GM23338 (cell line): Measurements from ENCODE around the gene PSMD6. TPM values are rescaled to one million over a fixed set of nuclear protein-coding genes. Genes with fewer than 3 reads are reported as not detected.

Source experiments
- ATAC-seq: fragments of 200-7000 bp; cut with Tn5 transposase; 3 replicates; pipeline ENCODE4 v1.9.1; 2020
- DNase-seq: peaks from one replicate; pipeline ENCODE4 v3.0.0-alpha.2; 2015; ENCODE audit warnings: low spot score
- H2AFZ ChIP-seq: fragments of 200-600 bp; sonication (generic); 2 replicates; pipeline ENCODE4 v1.8.0; 2016; ENCODE audit warnings: antibody characterized with exemption, mild to moderate bottlenecking, moderate library complexity
- H3F3A ChIP-seq: fragments of 200-600 bp; sonication (generic); replicated peaks from 2 replicates; pipeline ENCODE4 v1.8.0; 2017; ENCODE audit warnings: antibody characterized with exemption, mixed run types, low read depth
- H3K27ac ChIP-seq: fragments of 200-600 bp; sonication (generic); 2 replicates; pipeline ENCODE4 v1.6.1; 2016; ENCODE audit warnings: low read depth
- H3K27me3 ChIP-seq: fragments of 200-600 bp; sonication (generic); 2 replicates; pipeline ENCODE4 v1.8.0; 2016; ENCODE audit warnings: mild to moderate bottlenecking, mixed run types, moderate library complexity; ENCODE audit not compliant: insufficient read depth
- H3K36me3 ChIP-seq: fragments of 200-600 bp; sonication (generic); 2 replicates; pipeline ENCODE4 v1.8.0; 2016; ENCODE audit warnings: mild to moderate bottlenecking; ENCODE audit not compliant: insufficient read depth
- H3K4me1 ChIP-seq: fragments of 200-600 bp; sonication (generic); 2 replicates; pipeline ENCODE4 v1.8.0; 2016; ENCODE audit warnings: mild to moderate bottlenecking, moderate library complexity; ENCODE audit not compliant: insufficient read depth
- H3K4me2 ChIP-seq: fragments of 200-600 bp; sonication (generic); 2 replicates; pipeline ENCODE4 v1.7.1; 2017; ENCODE audit warnings: mixed run types
- H3K4me3 ChIP-seq: fragments of 200-600 bp; sonication (generic); 2 replicates; pipeline ENCODE4 v1.6.1; 2016; ENCODE audit warnings: mixed run types
- H3K79me2 ChIP-seq: fragments of 200-600 bp; sonication (generic); replicated peaks from 2 replicates; pipeline ENCODE4 v1.8.0; 2017; ENCODE audit warnings: mild to moderate bottlenecking; ENCODE audit not compliant: insufficient read depth
- H3K9me2 ChIP-seq: fragments of 200-600 bp; sonication (generic); 2 replicates; pipeline ENCODE4 v1.8.0; 2017; ENCODE audit not compliant: insufficient read depth
- H4K20me1 ChIP-seq: fragments of 200-600 bp; sonication (generic); replicated peaks from 2 replicates; pipeline ENCODE4 v1.8.0; 2017; ENCODE audit warnings: mild to moderate bottlenecking; ENCODE audit not compliant: insufficient read depth
- H3K27ac Mint-ChIP-seq: 2 replicates; pipeline ENCODE4 v1.8.0; 2020; ENCODE audit warnings: inconsistent platforms, mild to moderate bottlenecking, moderate library complexity, mixed read lengths
- H3K27me3 Mint-ChIP-seq: 3 replicates; pipeline ENCODE4 v1.8.0; 2022; ENCODE audit warnings: low read depth, mild to moderate bottlenecking, moderate library complexity, mixed read lengths, inconsistent platforms; ENCODE audit not compliant: insufficient read depth, poor library complexity
- H3K36me3 Mint-ChIP-seq: 3 replicates; pipeline ENCODE4 v1.8.0; 2021; ENCODE audit warnings: low read depth, mild to moderate bottlenecking, inconsistent platforms, moderate library complexity, mixed read lengths
- H3K4me1 Mint-ChIP-seq: 3 replicates; pipeline ENCODE4 v1.8.0; 2020; ENCODE audit warnings: mild to moderate bottlenecking, inconsistent platforms, mixed read lengths
- H3K4me3 Mint-ChIP-seq: 3 replicates; pipeline ENCODE4 v1.8.0; 2021; ENCODE audit warnings: moderate library complexity, mild to moderate bottlenecking, inconsistent platforms, mixed read lengths
- H3K9me3 Mint-ChIP-seq: 3 replicates; pipeline ENCODE4 v1.8.0; 2020; ENCODE audit warnings: moderate library complexity, mild to moderate bottlenecking, inconsistent platforms, mixed read lengths
- CREB1 ChIP-seq: fragments of 250-450 bp; sonication (Bioruptor Pico); IDR thresholded peaks from 2 replicates; pipeline ENCODE4 v1.5.0; 2020; ENCODE audit warnings: low read depth, mild to moderate bottlenecking, moderate library complexity
- EZH2 ChIP-seq: fragments of 200-600 bp; sonication (generic); IDR thresholded peaks from one replicate; pipeline ENCODE4 v1.8.0; 2017; ENCODE audit warnings: antibody characterized with exemption, mild to moderate bottlenecking, low read depth; ENCODE audit not compliant: unreplicated experiment
- EZH2phosphoT487 ChIP-seq: fragments of 200-600 bp; sonication (generic); IDR thresholded peaks from one replicate; pipeline ENCODE4 v1.8.1; 2018; ENCODE audit warnings: antibody characterized with exemption; ENCODE audit not compliant: unreplicated experiment
- POLR2AphosphoS5 ChIP-seq: IDR thresholded peaks from 2 replicates; pipeline ENCODE4 v1.6.1; 2016; ENCODE audit warnings: antibody characterized with exemption, low read depth
- STAT1 ChIP-seq: IDR thresholded peaks from one replicate; pipeline ENCODE4 v1.6.1; 2016; ENCODE audit warnings: antibody characterized with exemption; ENCODE audit not compliant: unreplicated experiment
- ZNF114 ChIP-seq: fragments of 250-450 bp; sonication (Bioruptor Pico); IDR thresholded peaks from 2 replicates; pipeline ENCODE4 v1.5.0; 2020; ENCODE audit warnings: mild to moderate bottlenecking, moderate library complexity
- long read RNA-seq: library from polyadenylated mRNA; unstranded; transcript quantifications from one replicate; pipeline ENCODE4 v2.0.0, GENCODE V29; 2020; ENCODE audit not compliant: unreplicated experiment
- polyA plus RNA-seq: library from polyadenylated mRNA; unstranded; fragments of >200 nt; fragmentation: Nextera tagmentation; extraction: Ambion mirVana; gene quantifications from 2 replicates; pipeline ENCODE4 v1.2.1, GENCODE V29; 2016
- total RNA-seq: library from RNA; depleted of rRNA; stranded (reverse); fragments of >200 nt; shearing (Covaris generic); gene quantifications from 2 replicates; pipeline ENCODE4 v1.2.3, GENCODE V29; 2014; rRNA removed
- TF ChIP-seq, protein P1 (sequence below): IDR thresholded peaks from 2 replicates; pipeline ENCODE4 v1.6.1; 2016; ENCODE audit warnings: antibody characterized with exemption
- TF ChIP-seq, protein P2 (sequence below): IDR thresholded peaks from one replicate; pipeline ENCODE4 v1.6.1; 2018; ENCODE audit warnings: antibody characterized with exemption; ENCODE audit not compliant: unreplicated experiment
- TF ChIP-seq, protein P3 (sequence below), 2 experiments: fragments of 200-600 bp in 1 of 2; sonication (generic) in 1 of 2; conservative IDR thresholded peaks; 2 replicates each; pipeline versions ENCODE4 v1.5.1 to v1.6.1; 2016 to 2017; ENCODE audit warnings: antibody characterized with exemption in 2 of 2, low read depth in 2 of 2, mild to moderate bottlenecking in 2 of 2, moderate library complexity in 1 of 2

The PSMD6 gene
- total RNA-seq (98.1 and 108 TPM in 2 replicates), polyA plus RNA-seq (195 and 205 TPM in 2 replicates)
- long read RNA-seq, transcript PSMD6-210 (9 exons, 1,495 nt) = minor isoform, 8 of 215 reads
- long read RNA-seq, transcript PSMD6-201 (8 exons, 1,430 nt) = major isoform, 183 of 215 reads
- long read RNA-seq, partial matches to known transcripts = 9 of 215 reads
- long read RNA-seq, other reads (novel, unspliced or antisense) = 9 of 215 reads

DNA sequence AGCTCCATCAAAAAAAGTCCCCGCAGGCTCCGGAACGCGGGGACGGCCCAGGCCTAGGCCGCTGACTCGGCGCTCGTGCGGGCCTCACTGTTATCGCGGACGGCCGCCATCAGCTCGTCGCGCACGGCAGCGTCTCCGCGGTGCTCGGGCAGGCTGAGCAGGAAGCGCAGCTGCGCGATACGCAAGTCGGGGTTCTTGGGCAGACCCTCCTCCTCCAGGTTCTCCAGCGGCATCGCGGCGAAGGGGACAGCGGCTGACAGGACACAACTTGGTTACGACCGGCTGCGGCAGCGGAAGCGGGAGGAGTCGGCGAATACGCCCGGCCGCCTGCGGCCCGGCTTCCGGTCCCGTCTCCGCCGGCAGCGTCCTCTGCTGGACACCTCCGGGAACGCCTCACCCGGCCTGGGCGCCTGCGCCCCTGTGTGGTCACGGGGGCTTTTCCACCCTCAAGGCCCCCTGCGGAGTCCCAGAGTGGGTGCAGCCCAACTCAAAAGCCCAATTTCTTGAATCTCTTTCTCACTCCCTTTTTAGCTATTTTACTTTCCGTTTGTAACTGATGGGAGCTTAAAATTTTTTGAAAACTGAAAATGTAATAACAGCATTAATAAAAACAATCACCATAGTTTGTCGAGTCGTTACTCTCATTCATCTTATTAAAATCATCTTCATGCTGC lies at the start of gene PSMD6:
Gene PSMD6 (minus strand): TSS at position 308 of the 674 bp plus-strand sequence. CDS start 75 bp downstream, at position 233.
- Histone ChIP-seq H3K79me2 (peaks cover 33% of the 10 kb centered on the region), H3K4me1 (peaks cover 3% of the 10 kb centered on the region; the same call in 1 of the 2 replicates), H3K27me3 (no peaks in the 10 kb centered on the region), H3K9me2 (no peaks in the 10 kb centered on the region), H3K4me3 (peak within 1 kb of the TSS; percentile 95), H3K36me3 (peaks cover 23% of the 10 kb centered on the region), H3K4me2 (peak within 1 kb of the TSS; percentile 95), H2AFZ (peak within 1 kb of the TSS; percentile 90; the same call in 1 of the 2 replicates), H4K20me1 (peaks cover 3% of the 10 kb centered on the region; the same call in 1 of the 2 replicates), H3K27ac (peak within 1 kb of the TSS; percentile 93), H3F3A (no peaks in the 10 kb centered on the region)
- peak within 1 kb of the TSS; percentile 81 for H3K27ac Mint-ChIP-seq
- peak; percentile 94 for ATAC-seq
- peak within 1 kb of the TSS; percentile 93 for H3K4me3 Mint-ChIP-seq
- TF ChIP-seq EZH2phosphoT487 = no peak
- TF ChIP-seq, protein P1, sequence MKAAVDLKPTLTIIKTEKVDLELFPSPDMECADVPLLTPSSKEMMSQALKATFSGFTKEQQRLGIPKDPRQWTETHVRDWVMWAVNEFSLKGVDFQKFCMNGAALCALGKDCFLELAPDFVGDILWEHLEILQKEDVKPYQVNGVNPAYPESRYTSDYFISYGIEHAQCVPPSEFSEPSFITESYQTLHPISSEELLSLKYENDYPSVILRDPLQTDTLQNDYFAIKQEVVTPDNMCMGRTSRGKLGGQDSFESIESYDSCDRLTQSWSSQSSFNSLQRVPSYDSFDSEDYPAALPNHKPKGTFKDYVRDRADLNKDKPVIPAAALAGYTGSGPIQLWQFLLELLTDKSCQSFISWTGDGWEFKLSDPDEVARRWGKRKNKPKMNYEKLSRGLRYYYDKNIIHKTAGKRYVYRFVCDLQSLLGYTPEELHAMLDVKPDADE = peak; percentile 90
- TF ChIP-seq, protein P2, sequence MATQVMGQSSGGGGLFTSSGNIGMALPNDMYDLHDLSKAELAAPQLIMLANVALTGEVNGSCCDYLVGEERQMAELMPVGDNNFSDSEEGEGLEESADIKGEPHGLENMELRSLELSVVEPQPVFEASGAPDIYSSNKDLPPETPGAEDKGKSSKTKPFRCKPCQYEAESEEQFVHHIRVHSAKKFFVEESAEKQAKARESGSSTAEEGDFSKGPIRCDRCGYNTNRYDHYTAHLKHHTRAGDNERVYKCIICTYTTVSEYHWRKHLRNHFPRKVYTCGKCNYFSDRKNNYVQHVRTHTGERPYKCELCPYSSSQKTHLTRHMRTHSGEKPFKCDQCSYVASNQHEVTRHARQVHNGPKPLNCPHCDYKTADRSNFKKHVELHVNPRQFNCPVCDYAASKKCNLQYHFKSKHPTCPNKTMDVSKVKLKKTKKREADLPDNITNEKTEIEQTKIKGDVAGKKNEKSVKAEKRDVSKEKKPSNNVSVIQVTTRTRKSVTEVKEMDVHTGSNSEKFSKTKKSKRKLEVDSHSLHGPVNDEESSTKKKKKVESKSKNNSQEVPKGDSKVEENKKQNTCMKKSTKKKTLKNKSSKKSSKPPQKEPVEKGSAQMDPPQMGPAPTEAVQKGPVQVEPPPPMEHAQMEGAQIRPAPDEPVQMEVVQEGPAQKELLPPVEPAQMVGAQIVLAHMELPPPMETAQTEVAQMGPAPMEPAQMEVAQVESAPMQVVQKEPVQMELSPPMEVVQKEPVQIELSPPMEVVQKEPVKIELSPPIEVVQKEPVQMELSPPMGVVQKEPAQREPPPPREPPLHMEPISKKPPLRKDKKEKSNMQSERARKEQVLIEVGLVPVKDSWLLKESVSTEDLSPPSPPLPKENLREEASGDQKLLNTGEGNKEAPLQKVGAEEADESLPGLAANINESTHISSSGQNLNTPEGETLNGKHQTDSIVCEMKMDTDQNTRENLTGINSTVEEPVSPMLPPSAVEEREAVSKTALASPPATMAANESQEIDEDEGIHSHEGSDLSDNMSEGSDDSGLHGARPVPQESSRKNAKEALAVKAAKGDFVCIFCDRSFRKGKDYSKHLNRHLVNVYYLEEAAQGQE = peak; percentile 6
- peak; percentile 83 for TF ChIP-seq POLR2AphosphoS5
- TF ChIP-seq, protein P3, sequence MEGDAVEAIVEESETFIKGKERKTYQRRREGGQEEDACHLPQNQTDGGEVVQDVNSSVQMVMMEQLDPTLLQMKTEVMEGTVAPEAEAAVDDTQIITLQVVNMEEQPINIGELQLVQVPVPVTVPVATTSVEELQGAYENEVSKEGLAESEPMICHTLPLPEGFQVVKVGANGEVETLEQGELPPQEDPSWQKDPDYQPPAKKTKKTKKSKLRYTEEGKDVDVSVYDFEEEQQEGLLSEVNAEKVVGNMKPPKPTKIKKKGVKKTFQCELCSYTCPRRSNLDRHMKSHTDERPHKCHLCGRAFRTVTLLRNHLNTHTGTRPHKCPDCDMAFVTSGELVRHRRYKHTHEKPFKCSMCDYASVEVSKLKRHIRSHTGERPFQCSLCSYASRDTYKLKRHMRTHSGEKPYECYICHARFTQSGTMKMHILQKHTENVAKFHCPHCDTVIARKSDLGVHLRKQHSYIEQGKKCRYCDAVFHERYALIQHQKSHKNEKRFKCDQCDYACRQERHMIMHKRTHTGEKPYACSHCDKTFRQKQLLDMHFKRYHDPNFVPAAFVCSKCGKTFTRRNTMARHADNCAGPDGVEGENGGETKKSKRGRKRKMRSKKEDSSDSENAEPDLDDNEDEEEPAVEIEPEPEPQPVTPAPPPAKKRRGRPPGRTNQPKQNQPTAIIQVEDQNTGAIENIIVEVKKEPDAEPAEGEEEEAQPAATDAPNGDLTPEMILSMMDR (conservative IDR thresholded peaks at IDR 0.05; ENCODE audit: low read depth in 2 of 2) = peak; percentile 84 to 96
- peaks cover 14% of the 10 kb centered on the region for H3K4me1 Mint-ChIP-seq
- no peaks in the 10 kb centered on the region for H3K9me3 Mint-ChIP-seq
- peaks cover 2% of the 10 kb centered on the region for H3K27me3 Mint-ChIP-seq
- DNase-seq = peak; percentile 93
- H3K36me3 Mint-ChIP-seq = peaks cover 33% of the 10 kb centered on the region

DNA sequence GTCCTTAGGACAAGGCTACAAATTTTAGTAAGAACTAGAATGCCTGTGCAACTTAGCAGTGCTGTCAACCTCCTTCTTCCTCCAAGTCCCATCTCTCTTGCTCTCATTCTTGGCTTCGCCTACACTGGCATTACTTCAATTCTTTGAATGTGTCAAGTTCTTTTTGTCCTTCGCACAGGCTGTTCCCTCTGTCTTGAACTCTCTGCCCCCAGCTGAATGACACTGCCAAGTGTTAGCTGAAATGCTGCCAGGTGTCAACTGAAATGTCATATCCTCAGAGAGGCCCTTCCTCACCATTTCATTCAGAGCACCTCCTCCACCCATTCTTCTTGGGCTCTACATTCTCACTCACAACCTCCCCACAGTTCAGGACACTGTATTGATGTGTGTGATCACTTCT lies 48.8 kb upstream of the PSMD6 start:
- Histone ChIP-seq H3K36me3 (no peaks in the 10 kb centered on the region), H3K4me2 (no peak overlapping the region), H2AFZ (no peak overlapping the region), H3K27me3 (no peaks in the 10 kb centered on the region), H3K4me1 (no peaks in the 10 kb centered on the region), H3K79me2 (no peaks in the 10 kb centered on the region), H3K9me2 (peaks cover 7% of the 10 kb centered on the region; the same call in 1 of the 2 replicates), H3F3A (no peaks in the 10 kb centered on the region), H3K4me3 (no peak overlapping the region), H3K27ac (no peak overlapping the region), H4K20me1 (no peaks in the 10 kb centered on the region)
- Mint-ChIP-seq H3K9me3 (no peaks in the 10 kb centered on the region), H3K27me3 (peaks cover 1% of the 10 kb centered on the region), H3K36me3 (no peaks in the 10 kb centered on the region), H3K27ac (no peak overlapping the region), H3K4me3 (no peak overlapping the region), H3K4me1 (peaks cover 5% of the 10 kb centered on the region; the same call in 2 of the 3 replicates)
- DNase-seq (no peak), ATAC-seq (no peak)
- TF ChIP-seq EZH2phosphoT487 (no peak), EZH2 (no peak), CREB1 (CRISPR knock-in tag) (no peak), ZNF114 (CRISPR knock-in tag) (no peak), STAT1 (no peak)
